GM20431 (cell line): Measurements from ENCODE around the gene NT5C.
"Not testable (repeated sequence)": the region's sequence is repeated elsewhere in the genome, so short reads cannot be mapped to it uniquely, and the experiment has no call there.

Experiments
- in situ Hi-C: fragments of 300-500 bp; cut with MseI, MboI; formaldehyde crosslinking; loops from one replicate; pipeline ENCODE4 v1.15.0; 2020; ENCODE audit warnings: low sequenced_read_pairs; ENCODE audit not compliant: unreplicated experiment

Gene NT5C

GRCh38 chr17:75146592-75146991 is 15.1 kb upstream of the NT5C start:
- in situ Hi-C loops: no loop called here

- in situ Hi-C loops: no loop called here
These were observed 13.4 kb upstream of the NT5C start for GRCh38 chr17:75144816-75145512.

GRCh38 chr17:75142236-75142971 is 10.9 kb upstream of the NT5C start:
- in situ Hi-C loops: no loop called here

GRCh38 chr17:75138519-75138918 is 7.0 kb upstream of the NT5C start:
- in situ Hi-C loops: no loop called here

- in situ Hi-C loops: not testable (repeated sequence)
These were observed 6.2 kb upstream of the NT5C start for GRCh38 chr17:75137762-75138161.

GRCh38 chr17:75135946-75136345 is 4.4 kb upstream of the NT5C start:
- in situ Hi-C loops: no loop called here

GRCh38 chr17:75135452-75135851 is 3.9 kb upstream of the NT5C start:
- in situ Hi-C loops: no loop called here

GRCh38 chr17:75133607-75134347 is 2.2 kb upstream of the NT5C start:
- in situ Hi-C loops: not testable (repeated sequence)

GRCh38 chr17:75133001-75133400 is 1.5 kb upstream of the NT5C start:
- in situ Hi-C loops: no loop called here

GRCh38 chr17:75132018-75133000 is 767 bp upstream of the NT5C start:
- in situ Hi-C loops: not testable (repeated sequence)

GRCh38 chr17:75130632-75131277 is 787 bp downstream of the NT5C start:
- in situ Hi-C loops: no loop called here

GRCh38 chr17:75130059-75130631 is 1.4 kb downstream of the NT5C start:
- in situ Hi-C loops: no loop called here

GRCh38 chr17:75129576-75129975 is 2.0 kb downstream of the NT5C start:
- in situ Hi-C loops: no loop called here

GRCh38 chr17:75128694-75129505 is 2.6 kb downstream of the NT5C start:
- in situ Hi-C loops: no loop called here

GRCh38 chr17:75127936-75128335 is 3.6 kb downstream of the NT5C start:
- in situ Hi-C loops: not testable (repeated sequence)

GRCh38 chr17:75126954-75127353 is 4.6 kb downstream of the NT5C start:
- in situ Hi-C loops: no loop called here

- in situ Hi-C loops: no loop called here
These were observed 5.6 kb downstream of the NT5C start for GRCh38 chr17:75125984-75126383.

- in situ Hi-C loops: no loop called here
These were observed 6.8 kb downstream of the NT5C start for GRCh38 chr17:75124819-75125162.
